Astrocyte (in vitro differentiated cells and primary cell): Measurements from ENCODE around the gene OTUD7B.

Experiments
- CTCF ChIP-seq: IDR thresholded peaks from 2 replicates; pipeline ENCODE4 v1.5.1; 2011; ENCODE audit warnings: low read depth, mild to moderate bottlenecking, inconsistent platforms, low read length, moderate library complexity; ENCODE audit not compliant: insufficient read depth
- EZH2 ChIP-seq: IDR thresholded peaks from 2 replicates; pipeline ENCODE4 v1.6.1; 2012; ENCODE audit warnings: mild to moderate bottlenecking, low read length, inconsistent platforms; ENCODE audit not compliant: insufficient read depth

GRCh38 chr1:150056407-150056806 is 45.9 kb upstream of the OTUD7B start:
- TF ChIP-seq CTCF (no peak), EZH2 (no peak)
